ENCODE results near the gene SPRED2.

The SPRED2 gene

GRCh38 chr2:65316072-65316471 lies 116.3 kb downstream of the SPRED2 start:
- no peak for TF ChIP-seq MAX (IDR thresholded peaks at IDR 0.05; ENCODE audit: low read depth, low read length)
- TF ChIP-seq POLR2A (IDR thresholded peaks at IDR 0.05; ENCODE audit: extremely low read depth, insufficient read length), result no peak
- TF ChIP-seq CTCF (IDR thresholded peaks at IDR 0.05; ENCODE audit: low read depth, low read length), result no peak
- TF ChIP-seq MYC (IDR thresholded peaks at IDR 0.05; ENCODE audit: low read depth, low read length), result no peak
- no peak overlapping the region for H3K4me3 ChIP-seq (ENCODE audit: low read depth, low read length)
- no peak for DNase-seq (ENCODE audit: low read depth)

GRCh38 chr2:65314801-65315441 lies 117.5 kb downstream of the SPRED2 start:
- H3K4me3 ChIP-seq (ENCODE audit: low read depth, low read length), result no peak overlapping the region
- no peak for DNase-seq (ENCODE audit: low read depth)
- TF ChIP-seq CTCF (IDR thresholded peaks at IDR 0.05; ENCODE audit: low read depth, low read length), result no peak

- H3K4me3 ChIP-seq (ENCODE audit: low read depth, low read length), result no peak overlapping the region
- DNase-seq (ENCODE audit: low read depth), result no peak
- TF ChIP-seq MYC (IDR thresholded peaks at IDR 0.05; ENCODE audit: low read depth, low read length), result no peak
- no peak for TF ChIP-seq POLR2A (IDR thresholded peaks at IDR 0.05; ENCODE audit: extremely low read depth, insufficient read length)
- TF ChIP-seq CTCF (IDR thresholded peaks at IDR 0.05; ENCODE audit: low read depth, low read length), result no peak
- TF ChIP-seq MAX (IDR thresholded peaks at IDR 0.05; ENCODE audit: low read depth, low read length), result no peak
Observed at GRCh38 chr2:65313954-65314256, 118.5 kb downstream of the SPRED2 start.

- TF ChIP-seq MAX (IDR thresholded peaks at IDR 0.05; ENCODE audit: low read depth, low read length), result no peak
- TF ChIP-seq CTCF (IDR thresholded peaks at IDR 0.05; ENCODE audit: low read depth, low read length), result no peak
- TF ChIP-seq POLR2A (IDR thresholded peaks at IDR 0.05; ENCODE audit: extremely low read depth, insufficient read length), result no peak
- no peak for TF ChIP-seq MYC (IDR thresholded peaks at IDR 0.05; ENCODE audit: low read depth, low read length)
- no peak overlapping the region for H3K4me3 ChIP-seq (ENCODE audit: low read depth, low read length)
- no peak for DNase-seq (ENCODE audit: low read depth)
Observed at GRCh38 chr2:65313126-65313953, 119.1 kb downstream of the SPRED2 start.

- DNase-seq (ENCODE audit: low read depth), result no peak
- TF ChIP-seq MYC (IDR thresholded peaks at IDR 0.05; ENCODE audit: low read depth, low read length) (no peak), MAX (IDR thresholded peaks at IDR 0.05; ENCODE audit: low read depth, low read length) (no peak), CTCF (IDR thresholded peaks at IDR 0.05; ENCODE audit: low read depth, low read length) (no peak), POLR2A (IDR thresholded peaks at IDR 0.05; ENCODE audit: extremely low read depth, insufficient read length) (no peak)
- no peak overlapping the region for H3K4me3 ChIP-seq (ENCODE audit: low read depth, low read length)
Observed at GRCh38 chr2:65311596-65311995, 120.8 kb downstream of the SPRED2 start.
